Mesendoderm (in vitro differentiated cells): ENCODE results near the gene GPR37L1.

Experiments
- DNase-seq: peaks from one replicate; pipeline ENCODE4 v3.0.0; 2013
- H2AK5ac ChIP-seq: 2 replicates; pipeline ENCODE4 v1.6.1; 2013; ENCODE audit warnings: low read length, inconsistent platforms
- H2BK120ac ChIP-seq: 2 replicates; pipeline ENCODE4 v1.6.1; 2013; ENCODE audit warnings: low read depth, mild to moderate bottlenecking, low read length, moderate library complexity, mixed read lengths
- H2BK15ac ChIP-seq: replicated peaks from 2 replicates; pipeline ENCODE4 v1.6.1; 2013; ENCODE audit warnings: low read depth, mild to moderate bottlenecking, moderate library complexity
- H2BK5ac ChIP-seq: 2 replicates; pipeline ENCODE4 v1.6.1; 2013; ENCODE audit warnings: low read length, inconsistent platforms
- H3K18ac ChIP-seq: 2 replicates; pipeline ENCODE4 v1.6.1; 2013; ENCODE audit warnings: mild to moderate bottlenecking, low read length, mixed read lengths
- H3K23ac ChIP-seq: one replicate; pipeline ENCODE4 v1.6.1; 2013; ENCODE audit warnings: low read length
- H3K27ac ChIP-seq: 2 replicates; pipeline ENCODE4 v1.5.1; 2013; ENCODE audit warnings: low read depth, mild to moderate bottlenecking, inconsistent platforms, low read length, moderate library complexity
- H3K27me3 ChIP-seq: 2 replicates; pipeline ENCODE4 v1.6.1; 2013; ENCODE audit warnings: low read length, control low read depth, mild to moderate bottlenecking, inconsistent platforms; ENCODE audit not compliant: insufficient read depth, poor library complexity
- H3K36me3 ChIP-seq: 2 replicates; pipeline ENCODE4 v1.6.1; 2013; ENCODE audit warnings: low read length, inconsistent platforms; ENCODE audit not compliant: control insufficient read depth, insufficient read depth
- H3K4ac ChIP-seq: one replicate; pipeline ENCODE4 v1.6.1; 2013; ENCODE audit warnings: low read depth, mild to moderate bottlenecking, low read length, moderate library complexity
- H3K4me1 ChIP-seq: 2 replicates; pipeline ENCODE4 v1.6.1; 2013; ENCODE audit warnings: low read depth, low read length, inconsistent platforms; ENCODE audit not compliant: control insufficient read depth
- H3K4me2 ChIP-seq: 2 replicates; pipeline ENCODE4 v1.6.1; 2013; ENCODE audit warnings: low read length
- H3K4me3 ChIP-seq: 2 replicates; pipeline ENCODE4 v1.5.1; 2013; ENCODE audit warnings: mild to moderate bottlenecking, low read length
- H3K56ac ChIP-seq: one replicate; pipeline ENCODE4 v1.6.1; 2013; ENCODE audit warnings: low read length
- H3K79me1 ChIP-seq: 2 replicates; pipeline ENCODE4 v1.6.1; 2013; ENCODE audit warnings: low read length, inconsistent platforms
- H3K79me2 ChIP-seq: 2 replicates; pipeline ENCODE4 v1.6.1; 2013; ENCODE audit warnings: mild to moderate bottlenecking, low read length; ENCODE audit not compliant: control insufficient read depth, insufficient read depth
- H3K9ac ChIP-seq: 2 replicates; pipeline ENCODE4 v1.6.1; 2013; ENCODE audit warnings: low read length, inconsistent platforms
- H4K5ac ChIP-seq: one replicate; pipeline ENCODE4 v1.6.1; 2013; ENCODE audit warnings: low read length
- H4K8ac ChIP-seq: one replicate; pipeline ENCODE4 v1.6.1; 2013; ENCODE audit warnings: low read depth, mild to moderate bottlenecking, control low read depth, low read length, moderate library complexity
- WGBS: extraction: QIAGEN DNeasy Blood & Tissue Kit; methylation state at CpG from one replicate; pipeline ENCODE4 v1.1.7; 2013; ENCODE audit warnings: low lambda C conversion rate, missing lambda C conversion rate; ENCODE audit not compliant: insufficient coverage; ENCODE audit errors: extremely low coverage; 5-methylcytosine and 5-hydroxymethylcytosine counted together

GPR37L1 gene

DNA sequence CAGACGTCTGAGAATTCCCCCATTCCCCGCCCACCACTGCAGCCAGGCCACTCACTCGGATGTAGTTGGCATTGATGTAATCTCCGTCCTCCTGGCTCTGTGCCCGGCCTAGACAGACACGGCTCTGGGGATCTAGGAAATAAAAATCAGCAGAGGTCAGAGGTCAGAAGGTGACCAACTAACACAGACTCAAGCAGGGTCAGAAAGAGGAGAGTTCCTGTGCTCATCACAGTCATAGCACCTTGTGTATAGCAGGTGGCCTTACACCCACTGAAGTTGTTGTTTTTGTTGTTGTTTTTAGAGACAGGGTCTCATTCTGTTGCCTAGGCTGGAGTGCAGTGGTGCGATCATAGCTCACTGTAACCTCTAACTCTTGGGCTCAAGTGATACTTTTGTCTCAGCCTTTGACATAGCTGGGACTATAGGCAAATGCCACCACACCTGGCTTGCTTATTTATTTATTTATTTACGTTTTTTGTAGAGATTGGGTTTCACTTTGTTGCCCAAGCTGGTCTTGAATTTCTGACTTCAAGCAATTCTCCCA is 32.8 kb downstream of the GPR37L1 start:
- Histone ChIP-seq H3K27me3 (no peaks in the 10 kb centered on the region), H3K27ac (no peak overlapping the region), H2BK15ac (no peak overlapping the region), H3K79me2 (no peaks in the 10 kb centered on the region), H3K56ac (no peak overlapping the region), H3K4me2 (no peak overlapping the region), H3K9ac (no peak overlapping the region), H3K36me3 (no peaks in the 10 kb centered on the region), H3K4me1 (peaks cover 12% of the 10 kb centered on the region), H3K4me3 (no peak overlapping the region), H3K4ac (no peak overlapping the region), H4K8ac (no peak overlapping the region), H3K23ac (no peak overlapping the region), H3K18ac (no peak overlapping the region), H4K5ac (no peak overlapping the region), H2BK120ac (no peak overlapping the region), H2BK5ac (no peak overlapping the region), H2AK5ac (no peak overlapping the region), H3K79me1 (no peaks in the 10 kb centered on the region)
- DNase-seq = no peak
- no CpG with 5 or more reads among the region's 8 CpGs for WGBS

GRCh38 chr1:202156590-202156989 is 33.9 kb downstream of the GPR37L1 start:
- Histone ChIP-seq H3K4me1 (peaks cover 14% of the 10 kb centered on the region), H3K4me2 (no peak overlapping the region), H3K79me2 (no peaks in the 10 kb centered on the region), H2BK15ac (no peak overlapping the region), H3K9ac (no peak overlapping the region), H3K56ac (no peak overlapping the region), H3K23ac (no peak overlapping the region), H3K27ac (no peak overlapping the region), H4K8ac (no peak overlapping the region), H2AK5ac (no peak overlapping the region), H3K18ac (no peak overlapping the region), H3K36me3 (no peaks in the 10 kb centered on the region), H3K4me3 (no peak overlapping the region), H2BK5ac (no peak overlapping the region), H2BK120ac (no peak overlapping the region), H3K79me1 (no peaks in the 10 kb centered on the region), H4K5ac (no peak overlapping the region), H3K4ac (no peak overlapping the region), H3K27me3 (no peaks in the 10 kb centered on the region)
- WGBS = no CpG with 5 or more reads among the region's 8 CpGs
- no peak for DNase-seq

DNA sequence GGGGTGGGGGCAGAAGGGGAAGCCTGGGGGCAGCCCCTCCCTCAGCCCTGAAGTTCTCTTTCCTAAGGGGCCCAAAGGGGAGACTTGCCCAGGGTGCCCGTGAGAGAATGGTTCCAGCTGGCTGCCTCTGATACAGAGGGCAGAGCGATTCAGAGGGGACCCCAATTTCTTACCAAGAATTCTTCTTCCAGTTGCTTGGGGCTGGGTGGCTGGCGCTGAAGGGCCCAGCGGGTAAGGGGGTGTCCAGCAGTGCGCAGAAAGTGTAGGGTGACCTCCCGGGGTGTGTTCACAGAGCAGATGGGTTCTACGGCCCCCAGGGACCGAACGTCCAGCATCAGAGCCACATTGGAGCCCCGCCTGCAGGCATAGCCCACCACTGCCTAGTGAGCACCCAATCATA is 35.2 kb downstream of the GPR37L1 start:
- no peak for DNase-seq
- no peak overlapping the region for H2BK5ac ChIP-seq
- H3K4me2 ChIP-seq = no peak overlapping the region
- H3K79me1 ChIP-seq = no peaks in the 10 kb centered on the region
- H2AK5ac ChIP-seq = no peak overlapping the region
- H3K27me3 ChIP-seq = no peaks in the 10 kb centered on the region
- H2BK15ac ChIP-seq = no peak overlapping the region
- no peak overlapping the region for H3K4me3 ChIP-seq
- H3K27ac ChIP-seq = no peak overlapping the region
- no peak overlapping the region for H3K23ac ChIP-seq
- H3K56ac ChIP-seq = no peak overlapping the region
- no peak overlapping the region for H2BK120ac ChIP-seq
- H3K18ac ChIP-seq = no peak overlapping the region
- H4K5ac ChIP-seq = no peak overlapping the region
- no peaks in the 10 kb centered on the region for H3K36me3 ChIP-seq
- H3K79me2 ChIP-seq = no peaks in the 10 kb centered on the region
- H3K4ac ChIP-seq = no peak overlapping the region
- WGBS = no CpG with 5 or more reads among the region's 10 CpGs
- no peak overlapping the region for H4K8ac ChIP-seq
- H3K9ac ChIP-seq = no peak overlapping the region
- peaks cover 24% of the 10 kb centered on the region for H3K4me1 ChIP-seq

DNA sequence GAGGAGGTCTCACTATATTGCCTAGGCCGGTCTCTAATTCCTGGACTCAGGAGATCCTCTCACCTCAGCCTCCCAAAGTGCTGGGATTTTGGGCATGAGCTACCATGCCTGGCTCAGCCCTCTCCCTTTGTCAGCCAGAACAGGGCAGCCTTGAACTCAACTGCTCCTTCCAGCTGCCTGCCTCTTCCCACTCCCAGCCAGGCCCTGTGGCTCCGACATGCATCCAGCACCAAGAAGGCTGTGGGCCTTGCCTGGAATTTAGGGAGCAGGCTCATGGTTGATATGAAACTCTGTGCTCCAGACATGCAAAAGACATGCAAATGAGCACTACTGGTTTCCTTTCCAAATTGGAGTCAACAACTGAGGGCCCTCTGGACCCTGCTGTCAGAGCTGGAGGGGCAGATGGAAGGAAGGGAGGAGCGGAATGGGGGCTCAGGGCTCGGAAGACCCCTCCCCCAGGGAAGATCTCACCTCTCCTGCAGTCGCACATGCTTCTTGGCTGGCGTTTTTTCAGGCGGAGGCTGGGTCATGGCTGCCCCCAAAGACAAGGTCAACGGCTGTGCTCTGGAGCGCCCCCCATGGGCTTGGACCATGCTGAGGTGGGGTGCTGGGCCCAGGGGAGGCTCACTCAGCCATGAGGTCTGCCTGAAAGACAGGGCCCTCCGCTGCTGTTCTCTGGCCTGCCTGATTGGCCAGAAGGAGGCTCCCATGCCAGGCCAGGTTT is 36.3 kb downstream of the GPR37L1 start:
- H3K4me2 ChIP-seq = no peak overlapping the region
- WGBS = no CpG with 5 or more reads among the region's 10 CpGs
- H3K23ac ChIP-seq = no peak overlapping the region
- H2BK5ac ChIP-seq = peak overlapping the region; percentile 40
- H3K79me1 ChIP-seq = no peaks in the 10 kb centered on the region
- no peak overlapping the region for H2BK15ac ChIP-seq
- peak overlapping the region; percentile 12 for H2AK5ac ChIP-seq
- peaks cover 26% of the 10 kb centered on the region for H3K4me1 ChIP-seq
- no peak overlapping the region for H3K18ac ChIP-seq
- H4K8ac ChIP-seq = no peak overlapping the region
- H3K36me3 ChIP-seq = no peaks in the 10 kb centered on the region
- DNase-seq = no peak
- H2BK120ac ChIP-seq = no peak overlapping the region
- H3K27me3 ChIP-seq = no peaks in the 10 kb centered on the region
- peak overlapping the region; percentile 80 for H3K56ac ChIP-seq
- H3K79me2 ChIP-seq = no peaks in the 10 kb centered on the region
- no peak overlapping the region for H3K4ac ChIP-seq
- H3K9ac ChIP-seq = no peak overlapping the region
- no peak overlapping the region for H3K4me3 ChIP-seq
- no peak overlapping the region for H3K27ac ChIP-seq
- no peak overlapping the region for H4K5ac ChIP-seq

- peak overlapping the region; percentile 4 for H3K18ac ChIP-seq
- H3K4ac ChIP-seq = no peak overlapping the region
- H3K4me1 ChIP-seq = peaks cover 26% of the 10 kb centered on the region
- no CpG with 5 or more reads among the region's 16 CpGs for WGBS
- no peaks in the 10 kb centered on the region for H3K36me3 ChIP-seq
- no peaks in the 10 kb centered on the region for H3K79me2 ChIP-seq
- no peak overlapping the region for H3K23ac ChIP-seq
- no peak overlapping the region for H2BK15ac ChIP-seq
- DNase-seq = no peak
- no peak overlapping the region for H4K8ac ChIP-seq
- H3K4me3 ChIP-seq = no peak overlapping the region
- no peak overlapping the region for H4K5ac ChIP-seq
- no peaks in the 10 kb centered on the region for H3K79me1 ChIP-seq
- peak overlapping the region; percentile 80 for H3K56ac ChIP-seq
- no peak overlapping the region for H2BK120ac ChIP-seq
- no peak overlapping the region for H3K4me2 ChIP-seq
- H3K27me3 ChIP-seq = no peaks in the 10 kb centered on the region
- H2AK5ac ChIP-seq = peak overlapping the region; percentile 56
- no peak overlapping the region for H3K9ac ChIP-seq
- H2BK5ac ChIP-seq = peak overlapping the region; percentile 40
- no peak overlapping the region for H3K27ac ChIP-seq
These were observed 37.0 kb downstream of the GPR37L1 start for GRCh38 chr1:202159534-202160371.
